H9 (cell line): Measurements from ENCODE around the gene RAD21L1. TPM values are rescaled to one million over a fixed set of nuclear protein-coding genes. Genes with fewer than 3 reads are reported as not detected.

Experiments
- DNase-seq: peaks from one replicate; pipeline ENCODE4 v3.0.0-alpha.2; 2017
- H2AFZ ChIP-seq: one replicate; pipeline ENCODE4 v1.6.1; 2013; ENCODE audit warnings: mild to moderate bottlenecking, low read length, control low read depth, moderate library complexity
- H2AK5ac ChIP-seq: 2 replicates; pipeline ENCODE4 v1.6.1; 2013; ENCODE audit warnings: low read length, control low read depth, mixed read lengths; ENCODE audit not compliant: insufficient read length
- H2BK120ac ChIP-seq: one replicate; pipeline ENCODE4 v1.6.1; 2013; ENCODE audit warnings: low read depth, mild to moderate bottlenecking, low read length, control low read depth, inconsistent platforms; ENCODE audit not compliant: poor library complexity, severe bottlenecking
- H2BK12ac ChIP-seq: 2 replicates; pipeline ENCODE4 v1.6.1; 2013; ENCODE audit warnings: low read length, control low read depth, mixed read lengths, low read depth; ENCODE audit not compliant: insufficient read length
- H2BK15ac ChIP-seq: 2 replicates; pipeline ENCODE4 v1.6.1; 2013; ENCODE audit warnings: low read depth, low read length, control low read depth
- H2BK20ac ChIP-seq: one replicate; pipeline ENCODE4 v1.6.1; 2013; ENCODE audit warnings: low read depth, mild to moderate bottlenecking, low read length, control low read depth, inconsistent platforms; ENCODE audit not compliant: poor library complexity, severe bottlenecking
- H2BK5ac ChIP-seq: 2 replicates; pipeline ENCODE4 v1.6.1; 2013; ENCODE audit warnings: low read length, control low read depth, mixed read lengths; ENCODE audit not compliant: insufficient read length
- H3K14ac ChIP-seq: 2 replicates; pipeline ENCODE4 v1.6.1; 2013; ENCODE audit warnings: low read length, control low read depth; ENCODE audit not compliant: insufficient read depth
- H3K18ac ChIP-seq: 2 replicates; pipeline ENCODE4 v1.6.1; 2013; ENCODE audit warnings: low read depth, mild to moderate bottlenecking, mixed read lengths, low read length, control low read depth; ENCODE audit not compliant: insufficient read length
- H3K23ac ChIP-seq: 2 replicates; pipeline ENCODE4 v1.6.1; 2013; ENCODE audit warnings: low read length, control low read depth, mixed read lengths, low read depth; ENCODE audit not compliant: insufficient read length
- H3K23me2 ChIP-seq: 2 replicates; pipeline ENCODE4 v1.6.1; 2013; ENCODE audit warnings: low read depth, mild to moderate bottlenecking, mixed read lengths, low read length, control low read depth; ENCODE audit not compliant: insufficient read length, poor library complexity, severe bottlenecking
- H3K27ac ChIP-seq: 2 replicates; pipeline ENCODE4 v1.5.1; 2013; ENCODE audit warnings: low read length, control low read depth, mixed read lengths, low read depth; ENCODE audit not compliant: insufficient read length
- H3K27me3 ChIP-seq: 2 replicates; pipeline ENCODE4 v1.6.1; 2013; ENCODE audit warnings: low read length, control low read depth, inconsistent platforms; ENCODE audit not compliant: insufficient read depth
- H3K4ac ChIP-seq: 2 replicates; pipeline ENCODE4 v1.6.1; 2013; ENCODE audit warnings: low read depth, mild to moderate bottlenecking, control low read depth, inconsistent platforms, low read length, moderate library complexity
- H3K4me1 ChIP-seq: 2 replicates; pipeline ENCODE4 v1.6.1; 2013; ENCODE audit warnings: low read length, control low read depth, inconsistent platforms; ENCODE audit not compliant: insufficient read depth
- H3K4me2 ChIP-seq: 2 replicates; pipeline ENCODE4 v1.6.1; 2013; ENCODE audit warnings: low read length, control low read depth, mixed read lengths; ENCODE audit not compliant: insufficient read length, insufficient read depth
- H3K56ac ChIP-seq: 2 replicates; pipeline ENCODE4 v1.6.1; 2013; ENCODE audit warnings: low read depth, mild to moderate bottlenecking, mixed read lengths, low read length, control low read depth; ENCODE audit not compliant: insufficient read length
- H3K79me1 ChIP-seq: 2 replicates; pipeline ENCODE4 v1.6.1; 2013; ENCODE audit warnings: low read depth, mild to moderate bottlenecking, moderate library complexity, low read length, control low read depth, inconsistent platforms; ENCODE audit not compliant: insufficient read depth, poor library complexity, severe bottlenecking
- H3K79me2 ChIP-seq: 2 replicates; pipeline ENCODE4 v1.6.1; 2013; ENCODE audit warnings: low read length, control low read depth, inconsistent platforms; ENCODE audit not compliant: insufficient read depth
- H3K9ac ChIP-seq: 2 replicates; pipeline ENCODE4 v1.6.1; 2013; ENCODE audit warnings: low read length, control low read depth, mixed read lengths; ENCODE audit not compliant: insufficient read length; ENCODE audit errors: extremely low read depth
- H3K9me3 ChIP-seq: one replicate; pipeline ENCODE4 v1.6.1; 2013; ENCODE audit warnings: low read depth, low read length, inconsistent platforms; ENCODE audit not compliant: control insufficient read depth
- H3T11ph ChIP-seq: one replicate; pipeline ENCODE4 v1.6.1; 2013; ENCODE audit warnings: mild to moderate bottlenecking, low read length, control low read depth, inconsistent platforms
- H4K20me1 ChIP-seq: one replicate; pipeline ENCODE4 v1.6.1; 2013; ENCODE audit not compliant: control insufficient read depth, insufficient read length, insufficient read depth
- H4K5ac ChIP-seq: 2 replicates; pipeline ENCODE4 v1.6.1; 2013; ENCODE audit warnings: low read depth, mild to moderate bottlenecking, mixed read lengths, low read length, control low read depth; ENCODE audit not compliant: insufficient read length
- H4K8ac ChIP-seq: replicated peaks from 2 replicates; pipeline ENCODE4 v1.6.1; 2013; ENCODE audit warnings: low read length, control low read depth, mixed read lengths, low read depth; ENCODE audit not compliant: insufficient read length
- H4K91ac ChIP-seq: 2 replicates; pipeline ENCODE4 v1.6.1; 2013; ENCODE audit warnings: low read depth, mild to moderate bottlenecking, moderate library complexity, mixed read lengths, low read length, control low read depth; ENCODE audit not compliant: insufficient read length
- H3K27ac Mint-ChIP-seq, 3 experiments: 2 replicates in 2 of 3; 3 replicates in 1 of 3; pipeline ENCODE4 v1.8.0; 2020 to 2021; ENCODE audit warnings: mixed read lengths in 3 of 3, mild to moderate bottlenecking in 1 of 3, moderate library complexity in 1 of 3
- H3K27me3 Mint-ChIP-seq: 2 replicates; pipeline ENCODE4 v1.8.0; 2021; ENCODE audit warnings: low read depth, mild to moderate bottlenecking, moderate library complexity, mixed read lengths
- H3K36me3 Mint-ChIP-seq, 3 experiments: 2 replicates in 2 of 3; 3 replicates in 1 of 3; pipeline ENCODE4 v1.8.0; 2020 to 2021; ENCODE audit warnings: low read depth in 3 of 3, mixed read lengths in 3 of 3; ENCODE audit not compliant: insufficient read depth in 1 of 3
- H3K4me1 Mint-ChIP-seq, 2 experiments: 2 replicates each; pipeline ENCODE4 v1.8.0; 2020; ENCODE audit warnings: mixed read lengths in 2 of 2
- H3K4me3 Mint-ChIP-seq, 2 experiments: 2 replicates in 1 of 2; 3 replicates in 1 of 2; pipeline ENCODE4 v1.8.0; 2020 to 2021; ENCODE audit warnings: mild to moderate bottlenecking in 2 of 2, mixed read lengths in 2 of 2, moderate library complexity in 1 of 2
- H3K9me3 Mint-ChIP-seq, 2 experiments: 2 replicates in 1 of 2; 3 replicates in 1 of 2; pipeline ENCODE4 v1.8.0; 2020; ENCODE audit warnings: mild to moderate bottlenecking in 2 of 2, mixed read lengths in 2 of 2, moderate library complexity in 1 of 2
- WGBS: extraction: QIAGEN DNeasy Blood & Tissue Kit; methylation state at CpG from one replicate; pipeline ENCODE4 v1.1.7; 2013; ENCODE audit warnings: missing lambda C conversion rate, low lambda C conversion rate, mixed read lengths; ENCODE audit not compliant: insufficient read length; ENCODE audit errors: extremely low coverage; 5-methylcytosine and 5-hydroxymethylcytosine counted together
- total RNA-seq: library from RNA; stranded (reverse); gene quantifications from 2 replicates; pipeline ENCODE4 v1.2.1, GENCODE V29; 2021
- TF ChIP-seq, protein P1 (sequence below): fragments of 200-600 bp; sonication (generic); conservative IDR thresholded peaks from 3 replicates; pipeline ENCODE4 v1.8.0; 2021; ENCODE audit warnings: antibody characterized with exemption, mild to moderate bottlenecking

The RAD21L1 gene
- total RNA-seq, 1 experiment from 2014 or later, result not detected

DNA sequence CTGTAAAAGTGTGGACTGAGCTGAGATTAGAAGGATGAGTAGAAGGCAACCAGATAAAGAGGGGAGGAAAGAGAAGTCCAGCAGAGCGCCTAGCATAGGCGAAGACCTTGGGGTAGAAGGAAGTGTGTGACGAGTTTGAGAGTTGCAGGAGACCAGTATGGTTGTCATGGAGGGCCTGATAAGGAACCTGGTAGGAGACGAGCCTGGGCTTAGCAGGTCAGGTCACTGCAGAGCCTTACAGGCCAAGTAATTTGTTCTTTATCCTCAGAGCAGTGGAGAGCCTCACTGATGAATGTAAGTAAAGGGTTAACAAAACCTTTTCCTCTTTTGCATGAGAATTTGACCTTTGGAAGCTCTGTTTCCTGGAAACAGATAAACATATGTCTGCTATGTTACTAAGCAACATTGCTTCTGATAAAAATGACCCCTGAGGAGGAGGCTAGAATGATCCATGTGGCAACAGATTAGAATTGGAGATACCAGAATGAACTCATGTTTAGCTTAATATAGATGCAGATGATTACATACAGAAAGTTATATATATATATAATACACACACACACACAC lies 38.2 kb upstream of the RAD21L1 start:
- Histone ChIP-seq H4K5ac (no peak overlapping the region), H2BK120ac (no peak overlapping the region), H3K9me3 (no peaks in the 10 kb centered on the region), H3K4me1 (peaks cover 9% of the 10 kb centered on the region; the same call in 1 of the 2 replicates), H3K23me2 (peaks cover 4% of the 10 kb centered on the region), H4K91ac (no peak overlapping the region), H3K79me2 (no peaks in the 10 kb centered on the region), H3K4ac (no peak overlapping the region), H2BK12ac (peak overlapping the region; percentile 58), H2BK20ac (no peak overlapping the region), H3K4me2 (no peak overlapping the region), H3K79me1 (no peaks in the 10 kb centered on the region), H2BK15ac (no peak overlapping the region), H4K20me1 (no peaks in the 10 kb centered on the region), H2BK5ac (no peak overlapping the region), H3K27me3 (peaks cover 16% of the 10 kb centered on the region; the same call in 1 of the 2 replicates), H3K23ac (no peak overlapping the region), H3K56ac (no peak overlapping the region), H2AK5ac (no peak overlapping the region), H4K8ac (no peak overlapping the region), H3T11ph (no peak overlapping the region), H3K18ac (no peak overlapping the region), H3K9ac (no peak overlapping the region), H3K27ac (no peak overlapping the region), H2AFZ (no peak overlapping the region), H3K14ac (no peak overlapping the region)
- H3K27me3 Mint-ChIP-seq, result peaks cover 51% of the 10 kb centered on the region
- TF ChIP-seq, protein P1, sequence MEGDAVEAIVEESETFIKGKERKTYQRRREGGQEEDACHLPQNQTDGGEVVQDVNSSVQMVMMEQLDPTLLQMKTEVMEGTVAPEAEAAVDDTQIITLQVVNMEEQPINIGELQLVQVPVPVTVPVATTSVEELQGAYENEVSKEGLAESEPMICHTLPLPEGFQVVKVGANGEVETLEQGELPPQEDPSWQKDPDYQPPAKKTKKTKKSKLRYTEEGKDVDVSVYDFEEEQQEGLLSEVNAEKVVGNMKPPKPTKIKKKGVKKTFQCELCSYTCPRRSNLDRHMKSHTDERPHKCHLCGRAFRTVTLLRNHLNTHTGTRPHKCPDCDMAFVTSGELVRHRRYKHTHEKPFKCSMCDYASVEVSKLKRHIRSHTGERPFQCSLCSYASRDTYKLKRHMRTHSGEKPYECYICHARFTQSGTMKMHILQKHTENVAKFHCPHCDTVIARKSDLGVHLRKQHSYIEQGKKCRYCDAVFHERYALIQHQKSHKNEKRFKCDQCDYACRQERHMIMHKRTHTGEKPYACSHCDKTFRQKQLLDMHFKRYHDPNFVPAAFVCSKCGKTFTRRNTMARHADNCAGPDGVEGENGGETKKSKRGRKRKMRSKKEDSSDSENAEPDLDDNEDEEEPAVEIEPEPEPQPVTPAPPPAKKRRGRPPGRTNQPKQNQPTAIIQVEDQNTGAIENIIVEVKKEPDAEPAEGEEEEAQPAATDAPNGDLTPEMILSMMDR, result no peak
- no peak overlapping the region for H3K4me3 Mint-ChIP-seq
- no CpG with 5 or more reads among the region's 4 CpGs for WGBS
- H3K9me3 Mint-ChIP-seq, result no peaks in the 10 kb centered on the region; a peak in 2 of 5 replicates
- no peak for DNase-seq
- H3K27ac Mint-ChIP-seq, result no peak overlapping the region
- H3K4me1 Mint-ChIP-seq, result peaks cover 10 to 22% of the 10 kb centered on the region in 2 experiments
- H3K36me3 Mint-ChIP-seq, result no peaks in the 10 kb centered on the region
